SU-DHL-6 (cell line): ENCODE results near the gene CLCNKB.

Source experiments
- CTCF ChIP-seq: fragments of 200-600 bp; sonication (generic); IDR thresholded peaks from one replicate; pipeline ENCODE4 v1.5.1; 2017; ENCODE audit warnings: antibody characterized with exemption, mild to moderate bottlenecking, low read length, moderate library complexity; ENCODE audit not compliant: insufficient read depth, poor library complexity, severe bottlenecking
- EZH2phosphoT487 ChIP-seq: fragments of 200-600 bp; sonication (generic), shearing (Covaris generic); conservative IDR thresholded peaks from 2 replicates; pipeline ENCODE4 v1.6.1; 2018; ENCODE audit warnings: mild to moderate bottlenecking, antibody characterized with exemption, low read length, moderate library complexity, mixed read lengths

- TF ChIP-seq CTCF (no peak), EZH2phosphoT487 (no peak)
Observed at GRCh38 chr1:16009678-16010077, 33.9 kb upstream of the CLCNKB start.
